ENCODE results near the gene PIP5K1B.

GRCh38 chr9:68923480-68923879 lies 218.4 kb downstream of the PIP5K1B start:
- TF ChIP-seq EP300 (IDR thresholded peaks at IDR 0.05; ENCODE audit: borderline replicate concordance) (no peak), YY1 (IDR thresholded peaks at IDR 0.05; ENCODE audit: low read depth) (no peak), REST (IDR thresholded peaks at IDR 0.05; ENCODE audit: low read depth) (no peak), RAD21 (IDR thresholded peaks at IDR 0.05; ENCODE audit: low read depth) (no peak), TCF12 (IDR thresholded peaks at IDR 0.05; ENCODE audit: low read depth) (no peak), FOXM1 (IDR thresholded peaks at IDR 0.05; ENCODE audit: borderline replicate concordance, low read depth) (no peak)
